ENCODE data around the gene TRMT61A. TPM values are rescaled to one million over a fixed set of nuclear protein-coding genes. Genes with fewer than 3 reads are reported as not detected.
A peak's percentile ranks its signal among the peaks of the same experiment; 100 is the strongest.

The TRMT61A gene
- 10 to 100 TPM in 1 of 12 donors, 1 to 10 TPM in 10, not detected in 1; 5.2 to 11.6 (median 5.9) TPM for polyA plus RNA-seq (ENCODE audit: insufficient read length in 12 of 12)
- long read RNA-seq, donor 1, partial matches to known transcripts = 6 of 10 reads
- long read RNA-seq, donor 1, other reads (novel, unspliced or antisense) = 0 of 10 reads
- long read RNA-seq, donor 2, partial matches to known transcripts = 0 of 3 reads
- long read RNA-seq, donor 2, other reads (novel, unspliced or antisense) = 0 of 3 reads
- long read RNA-seq, donor 3, partial matches to known transcripts = 0 of 1 reads
- long read RNA-seq, donor 3, other reads (novel, unspliced or antisense) = 0 of 1 reads
- long read RNA-seq, donor 4, partial matches to known transcripts = 0 of 1 reads
- long read RNA-seq, donor 4, other reads (novel, unspliced or antisense) = 0 of 1 reads
- long read RNA-seq, donor 5, transcript TRMT61A-202 (4 exons, 3,229 nt) = major isoform, 7 of 7 reads
- long read RNA-seq, donor 5, partial matches to known transcripts = 0 of 7 reads
- long read RNA-seq, donor 5, other reads (novel, unspliced or antisense) = 0 of 7 reads
- long read RNA-seq, donor 6, partial matches to known transcripts = 0 of 1 reads
- long read RNA-seq, donor 6, other reads (novel, unspliced or antisense) = 0 of 1 reads
- long read RNA-seq, donor 7 = 0 reads
- long read RNA-seq, donor 8, partial matches to known transcripts = 5 of 9 reads
- long read RNA-seq, donor 8, other reads (novel, unspliced or antisense) = 0 of 9 reads
- long read RNA-seq, donor 9, partial matches to known transcripts = 0 of 1 reads
- long read RNA-seq, donor 9, other reads (novel, unspliced or antisense) = 0 of 1 reads
- long read RNA-seq, donor 10, partial matches to known transcripts = 0 of 3 reads
- long read RNA-seq, donor 10, other reads (novel, unspliced or antisense) = 0 of 3 reads
- long read RNA-seq, donor 11, partial matches to known transcripts = 0 of 3 reads
- long read RNA-seq, donor 11, other reads (novel, unspliced or antisense) = 0 of 3 reads

DNA sequence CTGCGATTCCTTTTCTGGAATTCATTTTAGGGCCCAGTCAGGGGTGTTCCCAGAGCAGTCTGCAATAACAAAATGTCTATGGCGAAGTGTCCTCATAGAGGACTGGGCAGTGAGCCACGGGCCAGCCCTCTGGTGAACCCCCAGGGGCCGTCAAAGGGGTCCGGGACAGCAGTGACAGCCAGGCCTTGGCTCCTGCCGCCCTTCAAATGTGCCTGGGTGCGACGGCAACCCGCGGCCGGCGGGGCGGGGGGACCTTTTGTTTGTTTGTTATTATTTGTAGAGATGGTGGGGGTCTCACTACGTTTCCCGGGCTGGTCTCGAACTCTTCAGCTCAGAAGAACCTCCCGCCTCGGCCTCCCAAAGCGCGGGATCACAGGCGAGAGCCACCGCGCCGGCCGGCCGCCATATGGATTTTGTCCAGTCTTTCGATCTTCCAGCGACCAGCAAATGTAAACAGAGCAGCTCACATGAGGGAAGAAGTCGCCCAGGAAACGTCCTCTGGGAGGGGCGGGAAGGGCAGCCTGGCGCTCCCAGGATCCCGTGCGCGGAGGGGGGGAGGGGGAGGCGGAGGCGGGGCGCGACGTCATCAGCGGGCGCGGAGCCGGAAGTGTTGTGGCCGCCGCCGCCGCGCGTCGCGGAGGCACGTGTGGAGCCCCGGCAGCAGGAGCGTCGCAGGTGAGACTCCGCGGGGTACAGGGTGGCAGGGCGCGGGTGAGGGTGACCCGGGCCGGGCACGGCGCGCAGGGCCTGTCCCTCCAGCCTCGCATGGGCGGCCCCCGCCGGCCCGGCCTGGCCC, at the start of gene TRMT61A:
TSS of gene TRMT61A (plus strand) at position 610 of the 796 bp plus-strand sequence. CDS start 783 bp downstream, outside the sequence.
- DNase-seq = peak; percentile 90

DNA sequence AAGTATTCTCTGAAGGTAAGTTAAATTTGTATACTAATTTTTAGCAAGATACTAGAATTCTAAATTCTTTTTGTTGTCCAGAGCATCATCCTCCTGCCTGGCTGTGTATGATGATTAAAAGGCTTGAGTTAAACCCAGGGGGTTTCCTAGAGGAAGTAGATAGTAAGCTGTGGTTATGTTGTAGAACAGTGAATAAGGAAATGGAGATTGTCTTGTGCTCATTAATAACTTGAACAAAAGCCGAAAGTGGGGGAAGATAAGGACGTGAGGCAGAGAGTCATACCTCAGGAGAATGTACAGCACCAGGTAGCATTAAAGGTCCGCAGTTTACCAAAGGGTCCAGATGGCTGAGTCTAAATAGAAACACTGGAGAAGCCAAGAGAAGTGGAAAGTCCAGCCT, 48.4 kb upstream of the TRMT61A start:
- no peak for DNase-seq

DNA sequence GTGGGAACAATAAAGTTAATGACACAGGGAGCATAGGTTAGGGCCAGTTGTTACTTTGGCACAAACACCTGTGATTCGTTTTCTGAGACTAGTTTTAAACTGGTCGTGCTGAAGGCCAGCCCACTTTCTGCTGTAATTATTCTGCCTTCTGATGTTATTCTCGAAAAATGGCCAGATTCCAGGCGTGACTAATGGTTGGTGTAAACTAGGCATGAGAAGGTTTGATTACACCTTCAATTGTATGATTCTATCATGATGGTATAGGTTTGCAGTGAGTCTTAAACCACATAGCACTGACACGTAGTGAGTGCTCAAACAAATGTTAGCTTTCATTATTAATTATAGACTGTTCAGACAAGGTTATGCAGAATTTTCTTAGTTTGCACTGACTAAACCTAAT, 45.4 kb upstream of the TRMT61A start:
- no peak for DNase-seq

DNA sequence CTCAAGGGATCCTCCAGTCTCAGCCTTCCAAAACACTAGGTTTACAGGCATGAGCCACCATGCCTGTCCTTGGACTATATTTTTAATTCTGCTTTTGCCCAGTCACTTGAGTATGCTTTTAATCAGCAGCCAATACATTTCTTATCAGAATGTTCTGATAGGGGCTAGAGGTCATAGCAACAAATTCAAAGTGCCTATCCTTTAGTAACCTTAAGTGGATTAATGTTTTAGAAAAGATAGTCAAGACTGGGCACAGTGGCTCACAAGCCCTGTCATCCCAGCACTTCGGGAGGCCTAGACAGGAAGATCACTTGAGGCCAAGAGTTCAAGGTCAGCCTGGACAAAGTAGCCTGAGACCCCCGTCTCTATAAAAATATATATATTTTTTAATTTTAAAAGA, 43.5 kb upstream of the TRMT61A start:
- no peak for DNase-seq

DNA sequence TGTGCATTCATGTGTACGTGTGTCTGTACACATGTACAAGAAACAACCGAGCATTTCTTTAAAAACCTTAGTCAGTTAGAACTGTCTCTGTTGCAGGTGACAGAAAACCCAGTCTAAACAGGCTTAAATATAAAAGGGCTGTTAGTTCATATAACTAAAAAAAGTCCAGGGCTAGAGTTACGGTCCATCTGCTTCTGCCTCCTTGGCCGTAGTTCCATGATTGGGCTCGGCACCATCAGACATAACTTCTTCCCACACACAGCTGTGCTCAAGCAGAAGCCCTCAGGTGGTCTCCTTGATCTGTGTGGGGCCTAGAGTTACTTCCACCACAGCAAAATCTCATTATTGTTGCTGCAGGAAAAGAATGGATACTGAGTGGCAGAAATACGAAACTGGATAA, 40.9 kb upstream of the TRMT61A start:
- DNase-seq = peak; percentile 26

DNA sequence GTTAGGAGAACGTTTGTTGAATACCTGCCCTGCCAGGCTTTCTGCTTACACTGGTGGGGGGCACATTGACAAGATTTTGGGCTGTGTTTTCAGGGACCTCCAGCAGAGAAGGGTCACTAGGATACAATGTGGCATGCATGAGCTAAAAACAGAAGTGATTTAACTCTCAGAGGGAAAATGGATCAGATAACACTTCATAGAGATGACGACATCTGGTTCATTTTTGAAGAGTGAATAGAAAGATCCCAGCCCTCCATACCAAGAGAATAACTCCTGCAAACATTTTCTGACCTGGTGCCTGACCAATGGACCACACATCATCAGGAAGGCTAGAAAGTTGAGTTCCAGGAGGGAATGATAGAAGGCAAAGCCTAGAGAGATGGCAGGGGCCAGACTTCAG, 40.0 kb upstream of the TRMT61A start:
- no peak for DNase-seq

DNA sequence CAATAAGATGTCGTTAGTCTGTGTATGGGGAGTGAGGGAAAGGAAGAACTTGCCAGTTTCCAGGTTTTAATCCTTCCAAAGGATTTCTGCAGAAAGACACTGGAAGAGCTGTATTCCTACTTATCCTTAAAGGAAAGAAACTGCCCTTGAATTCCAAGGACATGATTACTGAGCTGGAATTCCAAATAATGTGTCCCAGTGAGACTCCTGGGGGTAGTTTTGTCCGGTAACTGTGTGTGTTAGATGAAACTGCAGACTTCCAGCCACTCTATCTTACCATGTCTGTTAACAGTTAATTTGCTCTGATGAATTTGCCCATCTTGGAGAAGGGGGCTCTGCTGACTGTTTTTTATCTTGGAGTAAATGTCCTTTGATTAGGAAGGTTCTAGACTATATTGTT, 39.4 kb upstream of the TRMT61A start:
- no peak for DNase-seq

DNA sequence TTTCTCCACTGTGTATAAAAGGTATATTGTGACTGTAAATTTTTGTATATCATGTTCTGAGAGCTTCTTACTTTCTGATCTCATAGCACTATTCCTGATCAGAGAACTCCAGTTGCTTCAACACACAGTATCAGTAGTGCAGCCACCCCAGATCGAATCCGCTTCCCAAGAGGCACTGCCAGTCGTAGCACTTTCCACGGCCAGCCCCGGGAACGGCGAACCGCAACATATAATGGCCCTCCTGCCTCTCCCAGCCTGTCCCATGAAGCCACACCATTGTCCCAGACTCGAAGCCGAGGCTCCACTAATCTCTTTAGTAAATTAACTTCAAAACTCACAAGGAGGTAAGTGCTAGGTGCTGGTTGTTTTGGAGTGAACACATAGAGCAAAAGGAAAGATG, 37.3 kb upstream of the TRMT61A start:
- no peak for DNase-seq

DNA sequence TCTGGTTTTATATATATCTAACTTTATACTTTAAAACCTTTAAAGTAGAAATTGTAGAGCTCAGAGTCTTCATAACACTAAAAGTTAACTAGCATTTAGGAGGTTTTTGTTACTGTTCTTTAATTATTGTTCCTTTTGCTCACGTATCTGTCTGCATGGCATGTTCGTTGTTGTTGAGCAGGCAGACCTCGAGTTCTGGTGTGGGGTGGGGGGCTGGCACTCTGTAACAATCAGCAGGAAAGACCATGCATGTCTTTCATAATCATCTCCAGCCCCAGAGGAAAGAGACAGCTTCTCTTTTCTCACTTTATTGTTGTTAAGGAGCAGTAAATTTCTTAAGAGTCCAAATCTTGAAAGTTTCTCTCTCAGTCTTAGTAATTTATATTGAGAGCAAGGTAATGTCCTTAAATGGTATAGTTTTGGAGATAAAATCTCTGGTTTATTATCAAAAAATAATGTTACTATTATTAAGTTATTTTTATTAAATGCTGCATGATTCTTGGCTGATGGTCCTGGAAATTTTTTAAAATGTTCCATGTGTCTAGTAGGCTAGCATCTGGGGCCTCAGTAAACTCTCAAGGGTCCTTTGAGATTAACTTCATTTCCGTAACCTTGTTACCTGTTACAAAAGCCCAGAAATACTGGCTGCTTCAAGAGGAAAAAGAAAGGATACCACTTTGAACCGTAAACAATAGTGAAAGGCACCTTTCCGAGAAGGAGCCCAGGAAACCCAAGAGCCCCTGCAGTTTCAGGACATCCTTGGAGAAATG, 36.7 kb upstream of the TRMT61A start:
- peak; percentile 45 for DNase-seq

DNA sequence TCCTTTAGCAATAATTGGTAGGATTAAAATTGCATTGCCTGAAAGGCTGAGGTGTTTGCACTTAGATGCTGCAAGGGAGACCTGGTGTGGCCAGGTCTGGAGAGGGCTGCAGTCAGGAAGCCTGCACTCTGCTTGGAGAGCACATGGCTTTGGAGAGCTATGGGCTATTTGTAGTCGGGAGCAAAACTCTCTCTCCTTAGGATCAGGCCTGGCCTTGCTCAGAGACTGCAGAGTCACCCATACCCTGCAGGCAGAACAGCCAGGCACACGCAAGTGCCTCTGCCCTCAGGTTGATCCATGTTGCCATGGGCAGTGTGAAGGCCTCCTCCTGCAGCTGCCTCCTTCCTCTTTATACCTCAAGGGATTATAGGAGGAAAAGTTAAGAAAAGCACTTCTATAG, 33.1 kb upstream of the TRMT61A start:
- no peak for DNase-seq

DNA sequence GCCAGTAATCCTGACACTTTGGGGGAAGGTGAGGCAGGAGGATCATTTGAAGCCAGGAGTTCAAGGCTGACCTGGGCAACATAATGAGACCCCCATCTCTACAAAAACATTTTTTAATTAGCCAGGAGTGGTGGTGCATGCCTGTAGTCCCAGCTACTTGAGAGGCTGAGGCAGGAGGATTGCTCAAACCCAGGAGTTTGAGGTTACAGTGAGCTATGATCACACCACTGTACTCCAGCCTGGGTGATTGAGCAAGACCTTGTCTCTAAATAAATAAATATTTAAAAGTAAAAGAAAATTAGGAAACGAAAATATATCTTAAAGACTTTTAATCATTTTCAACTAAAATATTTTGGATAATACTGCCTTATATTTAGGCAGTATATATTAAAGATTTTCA, 32.2 kb upstream of the TRMT61A start:
- DNase-seq = no peak

DNA sequence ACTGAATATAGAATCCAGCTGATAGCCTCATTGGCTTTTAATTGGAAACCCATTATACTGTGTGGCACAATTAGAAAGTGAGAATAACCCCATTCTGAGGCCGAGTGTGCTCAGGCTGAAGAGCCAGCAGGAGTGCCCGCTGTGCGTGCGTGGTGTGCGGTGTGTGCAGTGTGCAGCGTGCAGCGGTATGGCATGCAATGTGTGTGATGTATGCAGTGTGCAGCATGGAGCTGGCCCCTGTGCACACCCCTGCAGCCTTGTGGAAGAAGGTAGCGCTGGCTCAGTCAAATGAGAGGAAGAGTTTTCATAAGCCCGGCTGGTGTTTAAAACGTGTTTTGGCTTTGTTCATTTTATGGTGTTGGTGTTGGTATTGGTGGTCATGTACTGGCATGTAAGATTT, 29.3 kb upstream of the TRMT61A start:
- no peak for DNase-seq

DNA sequence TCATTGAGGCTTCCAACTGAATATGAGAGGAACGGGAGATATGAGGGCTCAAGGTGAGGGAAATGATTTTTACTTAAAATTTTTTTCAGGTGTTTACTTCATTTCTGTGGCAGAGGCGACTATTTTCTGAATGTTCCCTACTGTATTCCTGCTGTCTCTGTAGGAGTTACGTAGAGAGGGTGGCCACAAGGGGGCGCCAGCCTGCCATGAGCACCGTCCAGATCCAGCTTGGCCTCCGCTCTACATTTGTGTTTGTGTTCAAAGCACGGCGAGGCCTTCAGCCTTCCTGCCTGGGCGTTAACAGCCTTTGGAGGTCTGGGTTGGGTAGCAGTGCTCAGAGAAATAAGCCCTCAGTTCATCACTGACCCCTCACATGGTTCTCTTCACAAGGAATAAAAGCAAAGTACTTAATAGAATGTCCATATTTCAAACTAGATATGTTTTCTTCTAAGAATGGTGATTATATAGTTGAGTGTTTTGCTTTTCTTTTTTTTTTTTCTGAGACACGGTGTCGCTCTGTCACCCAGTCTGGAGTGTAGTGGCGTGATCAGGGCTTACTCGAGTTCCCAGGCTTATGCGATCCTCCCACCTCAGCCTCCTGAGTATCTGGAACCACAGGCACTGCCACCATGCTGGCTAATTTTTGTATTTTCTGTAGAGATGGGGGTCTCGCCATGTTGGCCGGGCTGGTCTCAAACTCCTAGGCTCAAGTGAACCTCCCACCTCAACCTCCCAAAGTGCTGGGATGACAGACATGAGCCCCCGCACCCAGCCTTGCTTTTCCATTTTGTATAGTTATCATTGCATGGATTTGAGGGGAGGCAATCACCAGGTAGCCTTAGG, 28.6 kb upstream of the TRMT61A start:
- DNase-seq = peak; percentile 82

DNA sequence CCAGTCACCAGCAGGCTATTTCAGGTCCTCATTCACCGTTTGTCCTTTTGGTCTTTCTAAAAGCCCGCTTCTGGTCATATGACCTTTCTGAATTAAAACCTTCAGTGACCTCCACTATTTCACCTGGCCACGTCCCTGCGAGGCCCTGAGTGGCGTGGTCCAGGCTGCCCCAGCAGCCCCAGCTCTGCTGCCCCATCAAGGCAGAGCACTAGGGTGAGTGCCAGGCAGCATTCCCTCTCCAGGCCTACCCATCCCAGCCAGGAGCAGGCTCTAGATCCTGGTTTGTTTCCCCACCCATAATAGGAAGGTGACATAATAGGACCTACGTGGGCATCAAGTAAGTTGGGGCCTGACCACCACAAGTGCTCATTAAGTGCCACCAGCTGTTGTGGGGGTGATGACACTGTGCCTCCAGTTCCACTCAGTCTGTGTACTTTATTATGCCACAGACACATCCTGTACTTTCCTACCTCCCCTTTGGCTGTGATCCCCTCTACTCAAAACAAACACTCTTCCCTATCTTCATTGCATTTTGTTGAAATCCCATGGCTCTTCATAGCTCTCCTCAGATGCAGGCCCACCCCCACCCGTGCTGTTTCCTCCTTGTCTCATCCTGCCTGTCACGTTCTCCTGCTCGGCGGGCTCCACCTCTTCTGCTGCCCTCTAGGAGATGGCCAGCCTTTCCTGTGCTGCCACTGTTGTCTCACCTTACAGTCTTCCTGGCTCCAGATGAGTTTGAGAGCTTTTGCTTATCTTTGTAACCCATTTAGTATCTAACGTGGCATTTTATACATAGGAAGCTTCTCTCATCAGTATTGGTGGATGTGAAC, 27.7 kb upstream of the TRMT61A start:
- no peak for DNase-seq

DNA sequence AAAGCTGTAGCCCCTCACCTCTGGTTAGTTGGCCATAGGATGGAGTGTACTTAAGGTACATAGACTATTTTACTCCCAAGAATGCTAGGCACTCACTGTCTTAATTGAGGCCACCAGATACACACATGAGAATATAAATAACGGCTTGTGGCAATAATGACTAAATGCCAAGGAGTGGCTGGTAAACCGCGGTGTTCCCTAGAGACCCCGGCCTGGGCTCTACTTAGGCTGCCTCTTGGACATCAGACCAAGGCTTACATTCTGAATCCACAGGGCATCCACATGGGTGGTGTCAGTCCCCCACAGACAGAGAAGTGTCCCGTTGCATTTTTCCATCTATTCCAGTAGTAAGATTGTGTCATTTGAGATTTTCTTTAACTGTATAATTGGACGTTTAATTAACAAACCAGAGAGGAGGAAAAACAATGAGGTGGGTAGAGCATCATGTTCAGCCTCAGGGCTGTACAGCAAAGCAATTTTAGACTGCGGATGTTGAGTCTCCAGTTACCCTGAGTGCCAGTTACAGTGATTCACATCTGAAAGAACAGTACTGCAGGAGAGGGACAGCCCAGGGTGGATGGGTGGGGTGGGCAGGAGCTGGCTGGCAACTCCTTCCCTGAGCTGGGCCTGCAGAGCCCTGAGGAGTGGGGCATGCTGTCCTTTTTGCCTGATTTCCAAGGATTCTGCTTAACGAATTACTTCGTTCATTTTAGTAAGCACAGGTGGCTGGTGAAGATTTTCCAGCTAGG, 26.9 kb upstream of the TRMT61A start:
- no peak for DNase-seq

DNA sequence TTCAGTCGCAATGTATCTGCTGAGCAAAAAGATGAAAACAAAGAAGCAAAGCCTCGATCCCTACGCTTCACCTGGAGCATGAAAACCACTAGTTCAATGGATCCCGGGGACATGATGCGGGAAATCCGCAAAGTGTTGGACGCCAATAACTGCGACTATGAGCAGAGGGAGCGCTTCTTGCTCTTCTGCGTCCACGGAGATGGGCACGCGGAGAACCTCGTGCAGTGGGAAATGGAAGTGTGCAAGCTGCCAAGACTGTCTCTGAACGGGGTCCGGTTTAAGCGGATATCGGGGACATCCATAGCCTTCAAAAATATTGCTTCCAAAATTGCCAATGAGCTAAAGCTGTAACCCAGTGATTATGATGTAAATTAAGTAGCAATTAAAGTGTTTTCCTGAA, 26.1 kb upstream of the TRMT61A start:
- DNase-seq = no peak

DNA sequence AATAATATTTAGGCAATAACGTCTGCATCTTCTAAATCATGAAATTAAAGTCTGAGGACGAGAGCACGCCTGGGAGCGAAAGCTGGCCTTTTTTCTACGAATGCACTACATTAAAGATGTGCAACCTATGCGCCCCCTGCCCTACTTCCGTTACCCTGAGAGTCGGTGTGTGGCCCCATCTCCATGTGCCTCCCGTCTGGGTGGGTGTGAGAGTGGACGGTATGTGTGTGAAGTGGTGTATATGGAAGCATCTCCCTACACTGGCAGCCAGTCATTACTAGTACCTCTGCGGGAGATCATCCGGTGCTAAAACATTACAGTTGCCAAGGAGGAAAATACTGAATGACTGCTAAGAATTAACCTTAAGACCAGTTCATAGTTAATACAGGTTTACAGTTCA, 25.7 kb upstream of the TRMT61A start:
- DNase-seq = no peak

DNA sequence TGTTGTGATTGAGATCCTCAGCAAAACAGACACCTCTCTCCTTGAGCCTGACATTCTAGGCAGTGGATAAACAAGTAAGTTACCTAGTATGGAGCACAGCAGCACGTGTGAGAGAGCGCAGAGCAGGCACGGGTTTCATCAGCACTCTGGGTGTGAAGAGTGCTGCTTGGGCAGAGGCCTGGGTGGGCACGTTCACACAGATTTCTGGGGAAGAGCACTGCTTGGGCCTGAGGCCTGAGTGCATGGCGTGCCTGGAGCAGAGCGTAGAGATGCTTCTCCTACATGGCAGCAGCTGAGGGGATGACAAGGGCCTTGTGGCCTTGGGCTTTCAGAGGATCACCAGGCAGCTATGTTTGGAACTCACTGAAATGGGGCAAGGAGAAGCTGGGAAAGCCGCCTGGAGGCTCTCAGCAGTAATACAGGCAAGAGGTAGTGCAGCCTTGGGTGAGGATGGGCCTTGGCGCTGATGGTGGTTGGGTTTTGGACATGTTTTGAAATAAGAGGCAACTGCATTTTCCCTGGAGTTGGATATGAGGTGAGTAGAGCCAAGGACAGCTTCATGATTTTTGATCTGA, 23.9 kb upstream of the TRMT61A start:
- no peak for DNase-seq

Measured in muscle of arm (tissue), 14 donors.